GM21390 (cell line): ENCODE measurements around the gene MGAT3.
"Not testable (repeated sequence)": the region's sequence is repeated elsewhere in the genome, so short reads cannot be mapped to it uniquely, and the experiment has no call there.

ENCODE experiments used
- ATAC-seq: cut with Tn5 transposase; IDR thresholded peaks from one replicate; pipeline ENCODE4 v1.9.1; 2021; ENCODE audit not compliant: unreplicated experiment

MGAT3 gene

GRCh38 chr22:39456522-39457197, at the start of gene MGAT3:
Gene MGAT3 (plus strand): TSS chr22:39457012. CDS start chr22:39487348, 30,336 bp downstream.
- no peak for ATAC-seq

GRCh38 chr22:39408173-39408572, 48.6 kb upstream of the MGAT3 start:
- ATAC-seq: no peak

GRCh38 chr22:39408807-39409206, 48.0 kb upstream of the MGAT3 start:
- no peak for ATAC-seq

GRCh38 chr22:39409516-39410029, 47.2 kb upstream of the MGAT3 start:
- ATAC-seq: no peak

GRCh38 chr22:39410264-39410663, 46.5 kb upstream of the MGAT3 start:
- no peak for ATAC-seq

- ATAC-seq: not testable (repeated sequence)
These were observed 44.9 kb upstream of the MGAT3 start for GRCh38 chr22:39411828-39412365.

- not testable (repeated sequence) for ATAC-seq
These were observed 43.6 kb upstream of the MGAT3 start for GRCh38 chr22:39413204-39413603.

- no peak for ATAC-seq
These were observed 42.4 kb upstream of the MGAT3 start for GRCh38 chr22:39414377-39414776.

- ATAC-seq: no peak
These were observed 41.9 kb upstream of the MGAT3 start for GRCh38 chr22:39414886-39415285.

- ATAC-seq: no peak
These were observed 41.3 kb upstream of the MGAT3 start for GRCh38 chr22:39415506-39415905.

- no peak for ATAC-seq
These were observed 40.5 kb upstream of the MGAT3 start for GRCh38 chr22:39416319-39416718.

- ATAC-seq: no peak
These were observed 39.2 kb upstream of the MGAT3 start for GRCh38 chr22:39417641-39418040.

- no peak for ATAC-seq
These were observed 38.1 kb upstream of the MGAT3 start for GRCh38 chr22:39418696-39419095.

GRCh38 chr22:39419096-39419495, 37.7 kb upstream of the MGAT3 start:
- ATAC-seq: no peak

GRCh38 chr22:39419911-39420310, 36.9 kb upstream of the MGAT3 start:
- ATAC-seq: no peak

GRCh38 chr22:39421691-39422090, 35.1 kb upstream of the MGAT3 start:
- ATAC-seq: no peak

- ATAC-seq: no peak
These were observed 34.7 kb upstream of the MGAT3 start for GRCh38 chr22:39422101-39422500.

- no peak for ATAC-seq
These were observed 34.1 kb upstream of the MGAT3 start for GRCh38 chr22:39422721-39423120.

GRCh38 chr22:39423976-39424375, 32.8 kb upstream of the MGAT3 start:
- ATAC-seq: no peak

GRCh38 chr22:39426380-39427043, 30.3 kb upstream of the MGAT3 start:
- no peak for ATAC-seq

- no peak for ATAC-seq
These were observed 28.8 kb upstream of the MGAT3 start for GRCh38 chr22:39427751-39428596.
